Right lobe of liver (tissue), 4 donors: ENCODE results near the gene AGAP3.

ENCODE experiments used
- POLR2A ChIP-seq: fragments of 450-650 bp; IDR thresholded peaks from one replicate; pipeline ENCODE4 v1.6.1; 2017; ENCODE audit warnings: antibody characterized with exemption, mild to moderate bottlenecking
- TF ChIP-seq, protein P1 (sequence below), 4 donors: fragments of 200-600 bp in 3 of 4; fragments of 450-650 bp in 1 of 4; IDR thresholded peaks; one replicate each; pipeline versions ENCODE4 v1.5.1 to v1.8.0; 2016 to 2022; ENCODE audit warnings: antibody characterized with exemption in 4 of 4, mild to moderate bottlenecking in 2 of 4
- donor health status: DM: no; HTN: no; CAD: no.
- donor health status: DM: no; HTN: no; CAD: no.
- donor health status: DM: no; HTN: yes; CAD: no.

- TF ChIP-seq, protein P1, sequence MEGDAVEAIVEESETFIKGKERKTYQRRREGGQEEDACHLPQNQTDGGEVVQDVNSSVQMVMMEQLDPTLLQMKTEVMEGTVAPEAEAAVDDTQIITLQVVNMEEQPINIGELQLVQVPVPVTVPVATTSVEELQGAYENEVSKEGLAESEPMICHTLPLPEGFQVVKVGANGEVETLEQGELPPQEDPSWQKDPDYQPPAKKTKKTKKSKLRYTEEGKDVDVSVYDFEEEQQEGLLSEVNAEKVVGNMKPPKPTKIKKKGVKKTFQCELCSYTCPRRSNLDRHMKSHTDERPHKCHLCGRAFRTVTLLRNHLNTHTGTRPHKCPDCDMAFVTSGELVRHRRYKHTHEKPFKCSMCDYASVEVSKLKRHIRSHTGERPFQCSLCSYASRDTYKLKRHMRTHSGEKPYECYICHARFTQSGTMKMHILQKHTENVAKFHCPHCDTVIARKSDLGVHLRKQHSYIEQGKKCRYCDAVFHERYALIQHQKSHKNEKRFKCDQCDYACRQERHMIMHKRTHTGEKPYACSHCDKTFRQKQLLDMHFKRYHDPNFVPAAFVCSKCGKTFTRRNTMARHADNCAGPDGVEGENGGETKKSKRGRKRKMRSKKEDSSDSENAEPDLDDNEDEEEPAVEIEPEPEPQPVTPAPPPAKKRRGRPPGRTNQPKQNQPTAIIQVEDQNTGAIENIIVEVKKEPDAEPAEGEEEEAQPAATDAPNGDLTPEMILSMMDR (IDR thresholded peaks at IDR 0.05) = no peak
- TF ChIP-seq POLR2A = no peak
Measured at GRCh38 chr7:151124899-151125399, 38.7 kb downstream of the AGAP3 start.
